PFSK-1 (cell line): ENCODE results near the gene GRIK3.

Experiments
- POLR2AphosphoS5 ChIP-seq: IDR thresholded peaks from 2 replicates; pipeline ENCODE4 v1.6.1; 2012; ENCODE audit warnings: low read depth, mild to moderate bottlenecking, control low read depth, low read length, moderate library complexity
- REST ChIP-seq, 2 experiments: IDR thresholded peaks; 2 replicates each; pipeline versions ENCODE4 v1.6.1 to v1.8.0; 2011 to 2012; ENCODE audit warnings: low read depth in 2 of 2, low read length in 2 of 2, control low read depth in 1 of 2, inconsistent platforms in 1 of 2, mild to moderate bottlenecking in 1 of 2, moderate library complexity in 1 of 2; ENCODE audit not compliant: insufficient read depth in 1 of 2

- no peak for TF ChIP-seq POLR2AphosphoS5
- TF ChIP-seq REST (IDR thresholded peaks at IDR 0.05; ENCODE audit: insufficient read depth in 1 of 2, low read depth in 2 of 2, low read length in 2 of 2), result no peak
Measured at GRCh38 chr1:36816348-36816747, 218.0 kb downstream of the GRIK3 start.
